ENCODE measurements around the gene GRPEL1. TPM values are rescaled to one million over a fixed set of nuclear protein-coding genes. Genes with fewer than 3 reads are reported as not detected.

GRPEL1 gene
- total and polyA plus RNA-seq, 2 of the 13 experiments (the other 11 are each of a cell fraction or from before 2014, with no cell fraction given) = 32.3 to 141 TPM

DNA sequence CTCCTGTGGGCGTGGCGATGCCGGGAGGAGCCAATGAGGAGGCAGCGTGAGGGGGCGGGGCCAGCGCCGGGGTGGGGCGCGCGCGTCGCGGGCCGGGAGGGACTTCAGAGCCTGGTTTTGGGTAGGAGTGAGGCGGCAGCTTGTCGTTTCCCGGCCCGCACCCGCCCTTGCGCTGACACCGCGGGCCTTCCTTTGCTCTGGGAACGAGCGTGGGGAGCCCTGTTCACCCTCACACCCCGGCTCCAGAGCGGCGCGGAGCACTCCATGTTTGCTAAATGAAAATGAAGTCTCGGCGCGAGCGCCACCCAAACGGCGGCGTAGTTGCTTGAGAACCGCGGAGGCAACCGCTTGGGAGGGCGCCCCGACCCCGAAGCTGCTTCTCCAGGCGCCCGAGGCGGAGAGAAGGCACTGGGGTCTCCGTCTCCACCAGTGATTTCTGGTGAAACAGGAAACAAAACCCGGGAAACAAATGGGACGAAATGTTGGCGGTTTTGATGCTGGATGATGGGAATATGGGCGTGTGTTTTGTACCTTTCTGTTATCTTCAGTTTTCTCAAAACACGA, 497 bp upstream of the GRPEL1 start (continued):
- TF ChIP-seq, protein P1, sequence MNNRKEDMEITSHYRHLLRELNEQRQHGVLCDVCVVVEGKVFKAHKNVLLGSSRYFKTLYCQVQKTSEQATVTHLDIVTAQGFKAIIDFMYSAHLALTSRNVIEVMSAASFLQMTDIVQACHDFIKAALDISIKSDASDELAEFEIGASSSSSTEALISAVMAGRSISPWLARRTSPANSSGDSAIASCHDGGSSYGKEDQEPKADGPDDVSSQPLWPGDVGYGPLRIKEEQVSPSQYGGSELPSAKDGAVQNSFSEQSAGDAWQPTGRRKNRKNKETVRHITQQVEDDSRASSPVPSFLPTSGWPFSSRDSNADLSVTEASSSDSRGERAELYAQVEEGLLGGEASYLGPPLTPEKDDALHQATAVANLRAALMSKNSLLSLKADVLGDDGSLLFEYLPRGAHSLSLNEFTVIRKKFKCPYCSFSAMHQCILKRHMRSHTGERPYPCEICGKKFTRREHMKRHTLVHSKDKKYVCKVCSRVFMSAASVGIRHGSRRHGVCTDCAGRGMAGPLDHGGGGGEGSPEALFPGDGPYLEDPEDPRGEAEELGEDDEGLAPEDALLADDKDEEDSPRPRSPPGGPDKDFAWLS (CRISPR knock-in tag; IDR thresholded peaks at IDR 0.05; ENCODE audit: borderline replicate concordance) = no peak
- TF ChIP-seq, protein P2, sequence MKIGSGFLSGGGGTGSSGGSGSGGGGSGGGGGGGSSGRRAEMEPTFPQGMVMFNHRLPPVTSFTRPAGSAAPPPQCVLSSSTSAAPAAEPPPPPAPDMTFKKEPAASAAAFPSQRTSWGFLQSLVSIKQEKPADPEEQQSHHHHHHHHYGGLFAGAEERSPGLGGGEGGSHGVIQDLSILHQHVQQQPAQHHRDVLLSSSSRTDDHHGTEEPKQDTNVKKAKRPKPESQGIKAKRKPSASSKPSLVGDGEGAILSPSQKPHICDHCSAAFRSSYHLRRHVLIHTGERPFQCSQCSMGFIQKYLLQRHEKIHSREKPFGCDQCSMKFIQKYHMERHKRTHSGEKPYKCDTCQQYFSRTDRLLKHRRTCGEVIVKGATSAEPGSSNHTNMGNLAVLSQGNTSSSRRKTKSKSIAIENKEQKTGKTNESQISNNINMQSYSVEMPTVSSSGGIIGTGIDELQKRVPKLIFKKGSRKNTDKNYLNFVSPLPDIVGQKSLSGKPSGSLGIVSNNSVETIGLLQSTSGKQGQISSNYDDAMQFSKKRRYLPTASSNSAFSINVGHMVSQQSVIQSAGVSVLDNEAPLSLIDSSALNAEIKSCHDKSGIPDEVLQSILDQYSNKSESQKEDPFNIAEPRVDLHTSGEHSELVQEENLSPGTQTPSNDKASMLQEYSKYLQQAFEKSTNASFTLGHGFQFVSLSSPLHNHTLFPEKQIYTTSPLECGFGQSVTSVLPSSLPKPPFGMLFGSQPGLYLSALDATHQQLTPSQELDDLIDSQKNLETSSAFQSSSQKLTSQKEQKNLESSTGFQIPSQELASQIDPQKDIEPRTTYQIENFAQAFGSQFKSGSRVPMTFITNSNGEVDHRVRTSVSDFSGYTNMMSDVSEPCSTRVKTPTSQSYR (CRISPR knock-in tag; IDR thresholded peaks at IDR 0.05; ENCODE audit: borderline replicate concordance) = no peak
- TF ChIP-seq NCOA1 (CRISPR knock-in tag; IDR thresholded peaks at IDR 0.05) (no peak), SNAPC2 (CRISPR knock-in tag; IDR thresholded peaks at IDR 0.05) (no peak), SRSF9 (IDR thresholded peaks at IDR 0.05; ENCODE audit: borderline replicate concordance, insufficient read depth, low read depth, low read length, poor library complexity, severe bottlenecking) (no peak), RFX1 (IDR thresholded peaks at IDR 0.05) (no peak), ZNF562 (CRISPR knock-in tag; IDR thresholded peaks at IDR 0.05; ENCODE audit: borderline replicate concordance) (no peak), SNAI1 (CRISPR knock-in tag; IDR thresholded peaks at IDR 0.05; ENCODE audit: borderline replicate concordance) (no peak), REL (CRISPR knock-in tag; conservative IDR thresholded peaks at IDR 0.05) (no peak), ZNF850 (CRISPR knock-in tag; conservative IDR thresholded peaks at IDR 0.05) (no peak), FOSL2 (CRISPR knock-in tag; IDR thresholded peaks at IDR 0.05) (no peak), CBX5 (CRISPR knock-in tag; IDR thresholded peaks at IDR 0.05; ENCODE audit: borderline replicate concordance) (no peak), RFXAP (CRISPR knock-in tag; IDR thresholded peaks at IDR 0.05; ENCODE audit: borderline replicate concordance) (no peak), ZNF10 (CRISPR knock-in tag; IDR thresholded peaks at IDR 0.05; ENCODE audit: borderline replicate concordance, low read depth) (no peak), ZNF724P (CRISPR knock-in tag; IDR thresholded peaks at IDR 0.05; ENCODE audit: borderline replicate concordance) (no peak), NFKBIZ (CRISPR knock-in tag; IDR thresholded peaks at IDR 0.05) (no peak), ZNF670 (CRISPR knock-in tag; IDR thresholded peaks at IDR 0.05; ENCODE audit: borderline replicate concordance) (no peak), HOXD1 (CRISPR knock-in tag; IDR thresholded peaks at IDR 0.05) (no peak), RARA (CRISPR knock-in tag; IDR thresholded peaks at IDR 0.05) (no peak), GABPA (IDR thresholded peaks at IDR 0.05; ENCODE audit: low read depth, low read length) (no peak), GABPA (CRISPR knock-in tag; IDR thresholded peaks at IDR 0.05; ENCODE audit: low read depth) (no peak)
- TF ChIP-seq, protein P3, sequence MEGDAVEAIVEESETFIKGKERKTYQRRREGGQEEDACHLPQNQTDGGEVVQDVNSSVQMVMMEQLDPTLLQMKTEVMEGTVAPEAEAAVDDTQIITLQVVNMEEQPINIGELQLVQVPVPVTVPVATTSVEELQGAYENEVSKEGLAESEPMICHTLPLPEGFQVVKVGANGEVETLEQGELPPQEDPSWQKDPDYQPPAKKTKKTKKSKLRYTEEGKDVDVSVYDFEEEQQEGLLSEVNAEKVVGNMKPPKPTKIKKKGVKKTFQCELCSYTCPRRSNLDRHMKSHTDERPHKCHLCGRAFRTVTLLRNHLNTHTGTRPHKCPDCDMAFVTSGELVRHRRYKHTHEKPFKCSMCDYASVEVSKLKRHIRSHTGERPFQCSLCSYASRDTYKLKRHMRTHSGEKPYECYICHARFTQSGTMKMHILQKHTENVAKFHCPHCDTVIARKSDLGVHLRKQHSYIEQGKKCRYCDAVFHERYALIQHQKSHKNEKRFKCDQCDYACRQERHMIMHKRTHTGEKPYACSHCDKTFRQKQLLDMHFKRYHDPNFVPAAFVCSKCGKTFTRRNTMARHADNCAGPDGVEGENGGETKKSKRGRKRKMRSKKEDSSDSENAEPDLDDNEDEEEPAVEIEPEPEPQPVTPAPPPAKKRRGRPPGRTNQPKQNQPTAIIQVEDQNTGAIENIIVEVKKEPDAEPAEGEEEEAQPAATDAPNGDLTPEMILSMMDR (CRISPR knock-in tag; IDR thresholded peaks at IDR 0.05) = peak; percentile 38
- TF ChIP-seq, protein P4, sequence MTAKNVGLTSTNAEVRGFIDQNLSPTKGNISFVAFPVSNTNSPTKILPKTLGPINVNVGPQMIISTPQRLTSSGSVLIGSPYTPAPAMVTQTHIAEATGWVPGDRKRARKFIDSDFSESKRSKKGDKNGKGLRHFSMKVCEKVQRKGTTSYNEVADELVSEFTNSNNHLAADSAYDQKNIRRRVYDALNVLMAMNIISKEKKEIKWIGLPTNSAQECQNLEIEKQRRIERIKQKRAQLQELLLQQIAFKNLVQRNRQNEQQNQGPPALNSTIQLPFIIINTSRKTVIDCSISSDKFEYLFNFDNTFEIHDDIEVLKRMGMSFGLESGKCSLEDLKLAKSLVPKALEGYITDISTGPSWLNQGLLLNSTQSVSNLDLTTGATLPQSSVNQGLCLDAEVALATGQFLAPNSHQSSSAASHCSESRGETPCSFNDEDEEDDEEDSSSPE (CRISPR knock-in tag; IDR thresholded peaks at IDR 0.05) = no peak
- TF ChIP-seq, protein P5, sequence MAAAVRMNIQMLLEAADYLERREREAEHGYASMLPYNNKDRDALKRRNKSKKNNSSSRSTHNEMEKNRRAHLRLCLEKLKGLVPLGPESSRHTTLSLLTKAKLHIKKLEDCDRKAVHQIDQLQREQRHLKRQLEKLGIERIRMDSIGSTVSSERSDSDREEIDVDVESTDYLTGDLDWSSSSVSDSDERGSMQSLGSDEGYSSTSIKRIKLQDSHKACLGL (CRISPR knock-in tag; IDR thresholded peaks at IDR 0.05) = no peak; the same call in 1 of the 2 replicates

All from HepG2 (cell line).